GM12874 (cell line): ENCODE measurements around the gene TCEANC.

Experiments used
- TF ChIP-seq, protein P1 (sequence below): IDR thresholded peaks from 2 replicates; pipeline ENCODE4 v1.5.1; 2011; ENCODE audit warnings: low read depth, mild to moderate bottlenecking, control low read depth, low read length, moderate library complexity; ENCODE audit not compliant: insufficient read depth

TCEANC gene

GRCh38 chrX:13650318-13650717 is 2.6 kb upstream of the TCEANC start:
- TF ChIP-seq, protein P1, sequence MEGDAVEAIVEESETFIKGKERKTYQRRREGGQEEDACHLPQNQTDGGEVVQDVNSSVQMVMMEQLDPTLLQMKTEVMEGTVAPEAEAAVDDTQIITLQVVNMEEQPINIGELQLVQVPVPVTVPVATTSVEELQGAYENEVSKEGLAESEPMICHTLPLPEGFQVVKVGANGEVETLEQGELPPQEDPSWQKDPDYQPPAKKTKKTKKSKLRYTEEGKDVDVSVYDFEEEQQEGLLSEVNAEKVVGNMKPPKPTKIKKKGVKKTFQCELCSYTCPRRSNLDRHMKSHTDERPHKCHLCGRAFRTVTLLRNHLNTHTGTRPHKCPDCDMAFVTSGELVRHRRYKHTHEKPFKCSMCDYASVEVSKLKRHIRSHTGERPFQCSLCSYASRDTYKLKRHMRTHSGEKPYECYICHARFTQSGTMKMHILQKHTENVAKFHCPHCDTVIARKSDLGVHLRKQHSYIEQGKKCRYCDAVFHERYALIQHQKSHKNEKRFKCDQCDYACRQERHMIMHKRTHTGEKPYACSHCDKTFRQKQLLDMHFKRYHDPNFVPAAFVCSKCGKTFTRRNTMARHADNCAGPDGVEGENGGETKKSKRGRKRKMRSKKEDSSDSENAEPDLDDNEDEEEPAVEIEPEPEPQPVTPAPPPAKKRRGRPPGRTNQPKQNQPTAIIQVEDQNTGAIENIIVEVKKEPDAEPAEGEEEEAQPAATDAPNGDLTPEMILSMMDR: no peak

DNA sequence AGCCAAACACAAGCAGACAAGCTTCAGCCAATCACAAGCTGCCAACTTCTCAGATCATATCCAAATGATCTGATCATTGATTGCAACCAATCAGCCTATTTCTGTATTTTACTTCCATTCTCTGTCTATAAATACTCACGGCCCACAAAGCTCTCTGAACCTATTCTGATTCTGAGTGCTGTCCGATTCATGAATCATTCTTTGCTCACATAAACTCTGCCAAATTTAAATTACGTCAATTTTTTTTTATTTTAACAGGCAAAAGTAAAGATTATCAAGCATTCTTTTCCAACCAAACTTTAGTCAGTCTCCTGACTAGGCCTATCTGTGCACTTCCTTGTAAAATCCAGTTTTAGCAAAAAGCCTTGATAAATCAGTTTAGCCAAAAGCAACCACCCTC is 1.8 kb upstream of the TCEANC start:
- TF ChIP-seq, protein P1: no peak

DNA sequence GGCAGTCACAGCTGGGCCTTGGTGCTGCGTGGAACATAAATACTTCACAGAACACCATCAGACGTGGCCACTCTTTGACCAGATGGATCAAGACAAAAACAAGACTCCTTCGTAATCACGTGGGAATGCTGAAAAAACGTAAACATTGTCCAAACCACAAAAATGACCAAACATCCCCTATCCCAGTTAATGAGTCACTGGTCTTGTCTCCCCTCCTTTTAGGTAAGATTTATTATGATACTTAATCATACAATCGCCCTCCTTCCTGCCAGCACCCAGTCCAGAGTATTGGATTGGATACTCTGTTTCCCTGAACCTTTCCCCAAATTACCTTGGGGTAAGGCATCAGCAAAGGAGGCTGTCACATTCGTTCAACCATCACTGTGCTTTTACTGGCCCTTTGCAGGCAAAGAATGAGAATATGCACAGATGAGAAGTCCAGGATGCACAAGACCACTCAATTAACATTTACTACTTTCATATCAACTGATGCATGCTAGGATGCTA is 601 bp upstream of the TCEANC start:
- TF ChIP-seq, protein P1: no peak

DNA sequence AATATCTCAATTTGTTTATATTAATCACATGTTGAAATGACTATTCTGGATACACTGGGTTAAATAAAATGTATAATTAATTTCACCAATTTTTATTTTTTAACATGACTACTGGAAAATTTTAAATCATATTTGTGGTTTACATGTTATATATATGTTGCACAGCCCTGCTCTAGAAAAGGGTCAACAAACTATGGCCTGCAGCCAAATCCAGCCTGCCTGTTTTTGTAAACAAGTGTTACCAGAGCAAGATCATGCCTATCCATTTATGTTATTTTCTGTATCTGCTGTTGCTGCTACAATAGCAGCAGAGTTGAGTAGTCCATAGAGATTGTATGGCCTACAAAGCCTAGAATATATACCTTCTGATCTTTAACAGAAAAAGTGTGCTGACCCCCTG is 1.2 kb downstream of the TCEANC start:
- TF ChIP-seq, protein P1: no peak

DNA sequence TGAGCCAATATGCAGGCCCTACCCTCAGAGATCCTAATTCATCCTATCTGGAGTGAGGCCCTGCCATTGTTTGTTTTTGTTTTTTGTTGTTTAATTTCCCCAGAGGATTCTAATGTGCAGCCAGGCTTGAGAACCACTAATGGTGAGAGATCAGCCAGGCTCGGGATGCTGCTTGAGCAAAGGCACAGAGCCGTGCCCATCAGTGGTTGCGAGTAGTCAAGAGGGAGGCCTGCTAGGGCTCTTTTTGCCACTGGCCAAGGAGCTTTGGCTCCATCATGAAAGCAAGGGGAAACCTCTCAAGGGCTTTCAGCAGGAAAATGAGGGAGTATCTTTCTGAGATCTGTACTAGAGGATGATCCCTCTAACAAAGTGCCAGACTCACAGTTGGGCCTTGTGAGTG is 2.7 kb downstream of the TCEANC start:
- TF ChIP-seq, protein P1: no peak

DNA sequence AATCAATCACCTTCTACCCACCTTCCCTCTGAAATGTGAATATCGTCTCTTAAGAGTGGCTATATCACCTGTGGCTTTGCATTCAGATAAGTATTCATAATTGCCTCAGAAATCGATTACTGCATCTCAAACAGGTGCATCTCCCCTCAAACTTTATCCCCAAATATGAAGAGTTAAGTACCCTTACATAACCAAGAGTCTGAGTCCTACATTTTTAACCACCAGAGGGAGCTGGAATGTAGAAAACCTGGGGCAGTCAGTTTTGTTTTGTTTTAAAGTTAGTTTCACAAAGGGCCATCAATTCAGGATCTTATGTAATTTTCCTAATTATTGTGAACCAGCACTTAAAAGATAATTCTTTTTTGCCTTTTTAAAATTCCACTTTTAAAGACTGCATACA is 5.7 kb downstream of the TCEANC start:
- TF ChIP-seq, protein P1: peak; percentile 21; the same call in 1 of the 2 replicates

DNA sequence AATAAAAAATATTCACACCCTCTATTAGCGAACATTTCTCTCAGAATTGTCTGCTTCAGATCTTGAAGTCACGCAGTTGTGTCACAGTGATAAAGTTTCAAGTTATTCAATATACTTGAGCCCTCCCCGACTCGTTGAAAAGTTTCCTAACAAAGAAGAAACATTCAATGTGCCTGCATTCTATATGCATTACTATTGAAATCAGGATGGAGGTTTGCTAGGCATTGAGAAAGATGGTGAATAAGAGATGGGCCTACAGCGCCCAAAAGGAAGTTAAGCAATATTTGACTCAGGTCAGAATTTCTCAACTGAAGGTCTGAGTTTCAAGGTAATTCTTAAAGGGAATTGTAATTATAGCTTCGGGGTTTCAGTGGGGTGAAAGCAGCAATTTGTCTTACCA is 6.1 kb downstream of the TCEANC start:
- TF ChIP-seq, protein P1: no peak

- TF ChIP-seq, protein P1: no peak
Measured at GRCh38 chrX:13661735-13662288, 8.9 kb downstream of the TCEANC start.
